Measurements from ENCODE around the gene ITPA. TPM values are rescaled to one million over a fixed set of nuclear protein-coding genes. Genes with fewer than 3 reads are reported as not detected.

Gene ITPA
- total and polyA plus RNA-seq, 2 of the 4 experiments (the other 2 are of a cell fraction): 32.4 to 49.0 TPM

DNA sequence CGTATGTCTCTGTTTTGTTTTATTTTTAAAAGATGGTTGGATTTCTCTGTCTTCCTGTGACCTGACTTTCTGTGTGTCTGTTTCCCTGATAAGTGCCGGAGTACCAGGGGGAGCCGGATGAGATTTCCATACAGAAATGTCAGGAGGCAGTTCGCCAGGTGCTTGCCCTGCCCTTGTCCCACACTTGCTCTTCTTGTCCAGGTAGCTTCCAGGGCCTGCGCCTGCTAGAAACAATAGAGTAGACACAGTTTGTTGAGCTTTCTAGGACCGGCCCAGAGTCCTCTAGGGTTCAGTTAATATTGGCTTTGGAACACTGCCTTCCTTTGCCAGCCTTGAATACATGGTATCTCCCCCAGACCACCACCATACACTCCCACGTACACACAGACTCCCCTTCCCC, 3.9 kb downstream of the ITPA start:
- Histone ChIP-seq H3K56ac (ENCODE audit: extremely low read depth, insufficient read depth, low read length) (no peak overlapping the region), H4K20me1 (ENCODE audit: insufficient read depth, low read length) (0 out of 2 replicates have a peak, but pooled peaks cover 2% of the 10 kb centered on the region), H2AK9ac (replicated peaks; ENCODE audit: low read depth, low read length, poor library complexity) (no peak overlapping the region), H3K27ac (ENCODE audit: insufficient read depth, low read length) (no peak overlapping the region), H3K18ac (ENCODE audit: low read depth, low read length) (no peak overlapping the region), H3K79me1 (ENCODE audit: low read depth in 1 of 2, low read length in 2 of 2) (peaks cover 20 to 60% of the 10 kb centered on the region in 2 experiments; a peak in 3 of 4 replicates), H3K4ac (ENCODE audit: low read depth, low read length) (no peak overlapping the region), H2BK20ac (ENCODE audit: low read depth, low read length) (no peak overlapping the region), H2BK120ac (ENCODE audit: low read depth, low read length) (no peak overlapping the region), H3K9me3 (ENCODE audit: control insufficient read depth, insufficient read depth, low read length) (no peaks in the 10 kb centered on the region), H2BK5ac (ENCODE audit: low read depth, low read length, poor library complexity, severe bottlenecking) (no peak overlapping the region), H3K4me3 (ENCODE audit: insufficient read depth, low read depth, low read length) (no peak overlapping the region), H3K4me2 (ENCODE audit: low read depth, low read length) (no peak overlapping the region), H4K5ac (ENCODE audit: low read depth, low read length) (no peak overlapping the region), H2BK15ac (ENCODE audit: low read depth, low read length) (no peak overlapping the region), H3K9me1 (ENCODE audit: insufficient read depth, low read length) (peaks cover 15% of the 10 kb centered on the region), H3K14ac (replicated peaks; ENCODE audit: low read depth, low read length) (no peak overlapping the region), H3K23ac (ENCODE audit: low read depth, low read length) (no peak overlapping the region), H2AFZ (replicated peaks; ENCODE audit: low read length, poor library complexity) (no peak overlapping the region), H2AK5ac (ENCODE audit: low read depth, low read length) (no peak overlapping the region), H4K91ac (ENCODE audit: insufficient read depth, low read depth, low read length) (no peak overlapping the region), H3K36me3 (ENCODE audit: control insufficient read depth, insufficient read depth, low read length) (peaks cover 19% of the 10 kb centered on the region), H4K8ac (ENCODE audit: low read depth in 2 of 2, low read length in 2 of 2) (no peak overlapping the region), H3K27me3 (ENCODE audit: control insufficient read depth, insufficient read depth, low read length) (no peaks in the 10 kb centered on the region), H3K4me1 (ENCODE audit: control insufficient read depth, insufficient read depth, low read length) (peaks cover 5% of the 10 kb centered on the region), H3K9ac (ENCODE audit: low read depth, low read length) (no peak overlapping the region)
- TF ChIP-seq MAFK (IDR thresholded peaks at IDR 0.05; ENCODE audit: low read depth, low read length) (no peak), ELK1 (IDR thresholded peaks at IDR 0.05; ENCODE audit: borderline replicate concordance, low read depth, low read length) (no peak), RAD21 (IDR thresholded peaks at IDR 0.05; ENCODE audit: low read length) (no peak), BHLHE40 (IDR thresholded peaks at IDR 0.05; ENCODE audit: low read depth, low read length) (no peak), USF2 (IDR thresholded peaks at IDR 0.05; ENCODE audit: low read depth, low read length) (no peak), MXI1 (IDR thresholded peaks at IDR 0.05; ENCODE audit: borderline replicate concordance, low read depth, low read length) (no peak)
- TF ChIP-seq, protein P1, sequence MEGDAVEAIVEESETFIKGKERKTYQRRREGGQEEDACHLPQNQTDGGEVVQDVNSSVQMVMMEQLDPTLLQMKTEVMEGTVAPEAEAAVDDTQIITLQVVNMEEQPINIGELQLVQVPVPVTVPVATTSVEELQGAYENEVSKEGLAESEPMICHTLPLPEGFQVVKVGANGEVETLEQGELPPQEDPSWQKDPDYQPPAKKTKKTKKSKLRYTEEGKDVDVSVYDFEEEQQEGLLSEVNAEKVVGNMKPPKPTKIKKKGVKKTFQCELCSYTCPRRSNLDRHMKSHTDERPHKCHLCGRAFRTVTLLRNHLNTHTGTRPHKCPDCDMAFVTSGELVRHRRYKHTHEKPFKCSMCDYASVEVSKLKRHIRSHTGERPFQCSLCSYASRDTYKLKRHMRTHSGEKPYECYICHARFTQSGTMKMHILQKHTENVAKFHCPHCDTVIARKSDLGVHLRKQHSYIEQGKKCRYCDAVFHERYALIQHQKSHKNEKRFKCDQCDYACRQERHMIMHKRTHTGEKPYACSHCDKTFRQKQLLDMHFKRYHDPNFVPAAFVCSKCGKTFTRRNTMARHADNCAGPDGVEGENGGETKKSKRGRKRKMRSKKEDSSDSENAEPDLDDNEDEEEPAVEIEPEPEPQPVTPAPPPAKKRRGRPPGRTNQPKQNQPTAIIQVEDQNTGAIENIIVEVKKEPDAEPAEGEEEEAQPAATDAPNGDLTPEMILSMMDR (conservative IDR thresholded peaks at IDR 0.05; ENCODE audit: low read depth, low read length): no peak
- BruUV-seq (replicated peaks): no TSS peak
- intact Hi-C loops (cut with micrococcal nuclease) (loop anchor here (10.0 kb wide), 1 partner anchor 262 kb away; the partner anchor contains the start of gene ATRN), dilution Hi-C loops (cut with HindIII; ENCODE audit: low sequenced_read_pairs, unreplicated experiment) (no loop called here), in situ Hi-C loops (cut with MboI; ENCODE audit: low sequenced_read_pairs) (no loop called here)
- CTCF ChIA-PET: no interaction called here
- 100% methylated on average over 1 of the region's 7 CpGs; no CpG with 5 or more reads in 1 of the 2 experiments for WGBS, 2 experiments (ENCODE audit: extremely low coverage in 2 of 2, insufficient read length in 1 of 2)
- DNase-seq (no peak), ATAC-seq (ENCODE audit: low read depth) (no peak)
- POLR2A ChIA-PET (ENCODE audit: unreplicated experiment): no interaction called here

Data from IMR-90 (cell line).